OCI-LY1 (cell line): ENCODE results near the gene DRAM1.
"Not testable (repeated sequence)": the region's sequence is repeated elsewhere in the genome, so short reads cannot be mapped to it uniquely, and the experiment has no call there.

Source experiments
- H2AFZ ChIP-seq: fragments of 200-600 bp; sonication (generic), shearing (Covaris generic); 2 replicates; pipeline ENCODE4 v1.6.0; 2014; ENCODE audit warnings: antibody characterized with exemption, mild to moderate bottlenecking, low read length
- H3F3A ChIP-seq: fragments of 200-600 bp; sonication (generic), shearing (Covaris generic); 2 replicates; pipeline ENCODE4 v1.6.0; 2014; ENCODE audit warnings: mild to moderate bottlenecking, antibody characterized with exemption, low read length, moderate library complexity; ENCODE audit not compliant: insufficient read depth
- H3K27ac ChIP-seq: fragments of 200-600 bp; sonication (generic); 2 replicates; pipeline ENCODE4 v1.5.1; 2014; ENCODE audit warnings: low read length, mixed run types, mild to moderate bottlenecking, low read depth; ENCODE audit not compliant: poor library complexity, severe bottlenecking
- H3K27me3 ChIP-seq: fragments of 200-600 bp; sonication (generic); 2 replicates; pipeline ENCODE4 v1.6.0; 2014; ENCODE audit warnings: antibody characterized with exemption, mild to moderate bottlenecking, low read length, moderate library complexity; ENCODE audit not compliant: insufficient read depth
- H3K36me3 ChIP-seq: fragments of 200-600 bp; sonication (generic); 2 replicates; pipeline ENCODE4 v1.6.1; 2014; ENCODE audit warnings: mild to moderate bottlenecking, antibody characterized with exemption, low read length, moderate library complexity, mixed read lengths; ENCODE audit not compliant: insufficient read depth
- H3K4me1 ChIP-seq: fragments of 200-600 bp; sonication (generic); 2 replicates; pipeline ENCODE4 v1.5.1; 2014; ENCODE audit warnings: mild to moderate bottlenecking, low read length, moderate library complexity; ENCODE audit not compliant: insufficient read depth, severe bottlenecking
- H3K4me2 ChIP-seq: fragments of 200-600 bp; sonication (generic), shearing (Covaris generic); 2 replicates; pipeline ENCODE4 v1.6.1; 2014; ENCODE audit warnings: low read length
- H3K4me3 ChIP-seq: fragments of 200-600 bp; sonication (generic); 2 replicates; pipeline ENCODE4 v1.5.1; 2014; ENCODE audit warnings: low read length, low read depth, mild to moderate bottlenecking, mixed read lengths; ENCODE audit not compliant: poor library complexity, severe bottlenecking
- H3K79me2 ChIP-seq: fragments of 200-600 bp; shearing (Covaris generic); 2 replicates; pipeline ENCODE4 v1.6.1; 2016; ENCODE audit warnings: mixed run types, low read length, mixed read lengths; ENCODE audit not compliant: insufficient read depth
- H3K9ac ChIP-seq: fragments of 200-600 bp; sonication (generic), shearing (Covaris generic); 2 replicates; pipeline ENCODE4 v1.6.1; 2014; ENCODE audit warnings: mild to moderate bottlenecking, low read length, mixed read lengths
- H3K9me2 ChIP-seq: fragments of 200-600 bp; sonication (generic), shearing (Covaris generic); 2 replicates; pipeline ENCODE4 v1.6.1; 2014; ENCODE audit warnings: low read depth, mild to moderate bottlenecking, low read length, mixed read lengths
- H3K9me3 ChIP-seq: fragments of 200-600 bp; shearing (Covaris generic); 2 replicates; pipeline ENCODE4 v1.6.1; 2014; ENCODE audit warnings: low read length, mixed read lengths
- H4K20me1 ChIP-seq: fragments of 200-600 bp; sonication (generic), shearing (Covaris generic); 2 replicates; pipeline ENCODE4 v1.6.0; 2016; ENCODE audit warnings: mild to moderate bottlenecking, low read length; ENCODE audit not compliant: insufficient read depth
- EZH2 ChIP-seq: fragments of 200-600 bp; sonication (generic), shearing (Covaris generic); IDR thresholded peaks from 2 replicates; pipeline ENCODE4 v1.8.0; 2017; ENCODE audit warnings: borderline replicate concordance, mixed run types, mild to moderate bottlenecking, antibody characterized with exemption, low read length, moderate library complexity, mixed read lengths
- TF ChIP-seq, protein P1 (sequence below): fragments of 200-600 bp; sonication (generic), shearing (Covaris generic); IDR thresholded peaks from 2 replicates; pipeline ENCODE4 v1.5.1; 2017; ENCODE audit warnings: mild to moderate bottlenecking, antibody characterized with exemption, low read length, moderate library complexity, mixed read lengths

The DRAM1 gene

DNA sequence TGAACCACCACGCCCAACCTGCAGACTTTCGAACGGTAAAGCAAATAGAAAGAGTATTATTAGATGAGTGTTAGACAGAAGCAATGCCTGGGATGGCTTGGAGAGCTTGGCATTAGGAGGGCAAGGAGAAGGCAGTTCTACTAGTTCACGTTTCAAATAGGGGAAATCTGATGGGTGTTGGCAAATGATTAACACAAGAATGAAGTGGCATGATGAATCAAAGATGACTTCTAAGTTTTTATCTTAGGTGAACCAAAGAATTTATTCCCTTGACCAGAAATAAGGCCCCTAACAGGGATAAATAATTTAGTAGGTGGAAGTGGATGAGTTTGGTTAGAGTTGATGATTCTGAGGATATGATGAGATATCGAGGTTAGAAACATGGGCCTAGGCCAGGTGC is 38.5 kb downstream of the DRAM1 start:
- no peaks in the 10 kb centered on the region for H3K9me2 ChIP-seq
- H2AFZ ChIP-seq = no peak overlapping the region
- no peaks in the 10 kb centered on the region for H3K9me3 ChIP-seq
- H3K4me3 ChIP-seq = no peak overlapping the region
- H4K20me1 ChIP-seq = no peaks in the 10 kb centered on the region
- H3K4me2 ChIP-seq = no peak overlapping the region
- no peaks in the 10 kb centered on the region for H3K36me3 ChIP-seq
- H3K4me1 ChIP-seq = no peaks in the 10 kb centered on the region
- H3K27me3 ChIP-seq = no peaks in the 10 kb centered on the region
- no peak overlapping the region for H3K9ac ChIP-seq
- no peak overlapping the region for H3K27ac ChIP-seq
- TF ChIP-seq, protein P1, sequence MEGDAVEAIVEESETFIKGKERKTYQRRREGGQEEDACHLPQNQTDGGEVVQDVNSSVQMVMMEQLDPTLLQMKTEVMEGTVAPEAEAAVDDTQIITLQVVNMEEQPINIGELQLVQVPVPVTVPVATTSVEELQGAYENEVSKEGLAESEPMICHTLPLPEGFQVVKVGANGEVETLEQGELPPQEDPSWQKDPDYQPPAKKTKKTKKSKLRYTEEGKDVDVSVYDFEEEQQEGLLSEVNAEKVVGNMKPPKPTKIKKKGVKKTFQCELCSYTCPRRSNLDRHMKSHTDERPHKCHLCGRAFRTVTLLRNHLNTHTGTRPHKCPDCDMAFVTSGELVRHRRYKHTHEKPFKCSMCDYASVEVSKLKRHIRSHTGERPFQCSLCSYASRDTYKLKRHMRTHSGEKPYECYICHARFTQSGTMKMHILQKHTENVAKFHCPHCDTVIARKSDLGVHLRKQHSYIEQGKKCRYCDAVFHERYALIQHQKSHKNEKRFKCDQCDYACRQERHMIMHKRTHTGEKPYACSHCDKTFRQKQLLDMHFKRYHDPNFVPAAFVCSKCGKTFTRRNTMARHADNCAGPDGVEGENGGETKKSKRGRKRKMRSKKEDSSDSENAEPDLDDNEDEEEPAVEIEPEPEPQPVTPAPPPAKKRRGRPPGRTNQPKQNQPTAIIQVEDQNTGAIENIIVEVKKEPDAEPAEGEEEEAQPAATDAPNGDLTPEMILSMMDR = no peak
- TF ChIP-seq EZH2 = no peak
- no peaks in the 10 kb centered on the region for H3F3A ChIP-seq
- H3K79me2 ChIP-seq = no peaks in the 10 kb centered on the region

DNA sequence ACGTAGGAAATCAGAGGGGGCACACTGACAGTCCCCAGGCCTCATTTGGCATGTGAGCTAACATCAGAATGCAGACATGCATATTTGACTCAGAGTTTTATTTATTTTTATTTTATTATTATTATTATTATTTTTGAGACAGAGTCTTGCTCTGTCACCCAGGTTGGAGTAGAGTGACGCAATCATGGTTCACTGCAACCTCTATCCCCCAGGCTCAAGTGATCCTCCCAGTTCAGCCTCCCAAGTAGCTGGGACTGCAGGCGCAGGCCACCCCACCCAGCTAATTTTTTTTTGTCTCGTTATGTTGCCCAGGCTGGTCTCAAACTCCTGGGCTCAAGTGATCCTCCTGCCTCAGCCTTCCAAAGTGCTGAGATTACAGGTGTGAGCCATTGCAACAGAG is 41.4 kb downstream of the DRAM1 start:
- not testable (repeated sequence) for H4K20me1 ChIP-seq, H3K4me1 ChIP-seq, H3K27ac ChIP-seq, H3K9ac ChIP-seq, H3K36me3 ChIP-seq, H3K4me2 ChIP-seq, H3K27me3 ChIP-seq, H3F3A ChIP-seq, H3K79me2 ChIP-seq, H3K9me2 ChIP-seq, H2AFZ ChIP-seq, H3K4me3 ChIP-seq, H3K9me3 ChIP-seq

DNA sequence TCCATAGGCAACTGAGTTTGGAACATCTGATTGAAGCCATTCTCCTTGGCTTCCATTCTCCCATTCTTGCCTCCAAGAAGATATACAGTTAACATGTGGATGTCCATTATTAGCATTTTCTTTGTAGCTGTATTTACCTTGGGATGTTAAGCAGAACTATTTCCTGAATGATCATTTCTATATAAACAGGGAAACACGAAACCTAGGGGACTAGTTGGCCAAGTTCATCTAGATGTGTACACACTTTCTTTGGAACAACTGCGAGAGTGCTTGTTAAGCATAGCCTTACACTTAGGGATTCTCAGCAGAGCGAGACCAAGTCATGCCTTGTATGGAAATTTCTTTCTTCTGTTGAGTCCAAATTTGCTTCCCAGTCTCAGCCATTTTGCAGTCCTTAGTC is 42.1 kb downstream of the DRAM1 start:
- Histone ChIP-seq H3K4me2 (no peak overlapping the region), H3K9me3 (no peaks in the 10 kb centered on the region), H3K4me1 (no peaks in the 10 kb centered on the region), H3K79me2 (no peaks in the 10 kb centered on the region), H3F3A (no peaks in the 10 kb centered on the region), H3K9ac (no peak overlapping the region), H3K36me3 (no peaks in the 10 kb centered on the region), H3K9me2 (no peaks in the 10 kb centered on the region), H3K27me3 (no peaks in the 10 kb centered on the region), H4K20me1 (no peaks in the 10 kb centered on the region), H2AFZ (no peak overlapping the region), H3K4me3 (no peak overlapping the region), H3K27ac (no peak overlapping the region)
- TF ChIP-seq, protein P1 = no peak
- TF ChIP-seq EZH2 = no peak

DNA sequence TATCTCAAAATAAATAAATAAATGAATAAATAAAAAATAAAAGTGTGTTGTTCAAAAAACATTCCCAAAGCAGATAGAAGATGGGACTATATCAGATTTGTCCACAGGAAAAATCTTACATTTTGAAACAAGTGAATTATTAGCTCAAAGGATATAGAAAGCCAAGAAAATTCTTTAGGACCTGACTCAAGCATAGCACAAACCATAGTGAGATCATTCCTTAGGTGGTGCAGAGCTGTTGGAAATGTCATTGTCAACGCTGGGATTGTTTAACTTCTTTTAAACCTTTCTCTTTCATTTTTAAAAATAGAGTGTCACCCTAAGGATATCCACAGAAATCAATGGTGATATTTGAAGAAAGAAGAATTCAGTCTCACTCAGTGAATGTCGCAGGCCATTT is 43.5 kb downstream of the DRAM1 start:
- Histone ChIP-seq H2AFZ (no peak overlapping the region), H3K27me3 (no peaks in the 10 kb centered on the region), H3K9me3 (no peaks in the 10 kb centered on the region), H3K4me3 (no peak overlapping the region), H3K9me2 (no peaks in the 10 kb centered on the region), H3K27ac (no peak overlapping the region), H3K9ac (no peak overlapping the region), H3F3A (no peaks in the 10 kb centered on the region), H3K79me2 (no peaks in the 10 kb centered on the region), H3K4me2 (no peak overlapping the region), H4K20me1 (no peaks in the 10 kb centered on the region), H3K36me3 (no peaks in the 10 kb centered on the region), H3K4me1 (peaks cover 7% of the 10 kb centered on the region)
- TF ChIP-seq, protein P1 = no peak
- TF ChIP-seq EZH2 = no peak
